ENCODE results near the gene C5.

The C5 gene

GRCh38 chr9:120936011-120936763 is 113.9 kb downstream of the C5 start:
- peak; percentile 81 to 83 (median 82) for DNase-seq
- WGBS (ENCODE audit: insufficient coverage) = 8% methylated on average over 7 of the region's 10 CpGs
- POLR2A ChIA-PET = interaction anchor here (1.1 to 1.3 kb wide), 3 partner anchors 31 to 67 kb away, joined by 3 to 4 read pairs (median 3); no protein-coding TSS in a partner anchor
- CTCF ChIA-PET = interaction anchor here (1.0 to 4.0 kb wide), 14 partner anchors 9 to 179 kb away, joined by 3 to 24 read pairs (median 5); partner anchors contain the start of gene TRAF1
- peaks cover 32 to 60% (median 54%) of the 10 kb centered on the region in 4 experiments for H3K4me1 ChIP-seq (ENCODE audit: control extremely low read depth in 1 of 4, control insufficient read depth in 4 of 4, insufficient read depth in 4 of 4, low read length in 3 of 4)
- H3K4me3 ChIP-seq (ENCODE audit: control insufficient read depth in 1 of 7, extremely low read depth in 1 of 7, insufficient read depth in 4 of 7, low read depth in 2 of 7, low read length in 6 of 7) = peak overlapping the region in 2 of 7 experiments; percentile 26 to 45
- no peaks in the 10 kb centered on the region for H3K9me3 ChIP-seq (ENCODE audit: control extremely low read depth in 1 of 5, control insufficient read depth in 4 of 5, insufficient read depth in 2 of 5, low read depth in 1 of 5, low read length in 4 of 5)
- H3K27ac ChIP-seq (ENCODE audit: insufficient read depth in 1 of 2, low read depth in 1 of 2, low read length in 2 of 2, poor library complexity in 1 of 2, severe bottlenecking in 2 of 2) = peak overlapping the region in 1 of 2 experiments; percentile 33
- no peaks in the 10 kb centered on the region for H3K36me3 ChIP-seq (ENCODE audit: control insufficient read depth in 4 of 4, insufficient read depth in 4 of 4, low read length in 3 of 4)
- H3K27me3 ChIP-seq (replicated peaks in 2 of 5; ENCODE audit: control insufficient read depth in 4 of 5, insufficient read depth in 5 of 5, low read length in 4 of 5) = no peaks in the 10 kb centered on the region

GRCh38 chr9:120935383-120935857 is 114.7 kb downstream of the C5 start:
- WGBS (ENCODE audit: insufficient coverage) = 9% methylated on average over 3 of the region's 4 CpGs
- Histone ChIP-seq H3K27me3 (replicated peaks in 2 of 5; ENCODE audit: control insufficient read depth in 4 of 5, insufficient read depth in 5 of 5, low read length in 4 of 5) (no peaks in the 10 kb centered on the region), H3K4me1 (ENCODE audit: control extremely low read depth in 1 of 4, control insufficient read depth in 4 of 4, insufficient read depth in 4 of 4, low read length in 3 of 4) (peaks cover 33 to 65% (median 59%) of the 10 kb centered on the region in 4 experiments), H3K4me3 (ENCODE audit: control insufficient read depth in 1 of 7, extremely low read depth in 1 of 7, insufficient read depth in 4 of 7, low read depth in 2 of 7, low read length in 6 of 7) (peak overlapping the region in 2 of 7 experiments; percentile 25 to 45), H3K9me3 (ENCODE audit: control extremely low read depth in 1 of 5, control insufficient read depth in 4 of 5, insufficient read depth in 2 of 5, low read depth in 1 of 5, low read length in 4 of 5) (no peaks in the 10 kb centered on the region), H3K36me3 (ENCODE audit: control insufficient read depth in 4 of 4, insufficient read depth in 4 of 4, low read length in 3 of 4) (no peaks in the 10 kb centered on the region), H3K27ac (ENCODE audit: insufficient read depth in 1 of 2, low read depth in 1 of 2, low read length in 2 of 2, poor library complexity in 1 of 2, severe bottlenecking in 2 of 2) (peak overlapping the region; percentile 17 to 33)
- POLR2A ChIA-PET = interaction anchor here (0.9 to 1.3 kb wide), 4 partner anchors 31 to 66 kb away, joined by 3 to 4 read pairs (median 3); no protein-coding TSS in a partner anchor
- CTCF ChIA-PET = interaction anchor here (0.6 to 3.0 kb wide), 11 partner anchors 9 to 180 kb away, joined by 3 to 14 read pairs (median 5); partner anchors contain the start of gene TRAF1
- DNase-seq = peak; percentile 93 to 97 (median 97)

- Histone ChIP-seq H3K36me3 (ENCODE audit: control insufficient read depth in 4 of 4, insufficient read depth in 4 of 4, low read length in 3 of 4) (no peaks in the 10 kb centered on the region), H3K4me3 (ENCODE audit: control insufficient read depth in 1 of 7, extremely low read depth in 1 of 7, insufficient read depth in 4 of 7, low read depth in 2 of 7, low read length in 6 of 7) (no peak overlapping the region), H3K27me3 (replicated peaks in 2 of 5; ENCODE audit: control insufficient read depth in 4 of 5, insufficient read depth in 5 of 5, low read length in 4 of 5) (no peaks in the 10 kb centered on the region), H3K4me1 (ENCODE audit: control extremely low read depth in 1 of 4, control insufficient read depth in 4 of 4, insufficient read depth in 4 of 4, low read length in 3 of 4) (peaks cover 38 to 75% (median 65%) of the 10 kb centered on the region in 4 experiments), H3K27ac (ENCODE audit: insufficient read depth in 1 of 2, low read depth in 1 of 2, low read length in 2 of 2, poor library complexity in 1 of 2, severe bottlenecking in 2 of 2) (no peak overlapping the region), H3K9me3 (ENCODE audit: control extremely low read depth in 1 of 5, control insufficient read depth in 4 of 5, insufficient read depth in 2 of 5, low read depth in 1 of 5, low read length in 4 of 5) (no peaks in the 10 kb centered on the region)
- POLR2A ChIA-PET = interaction anchor here (0.7 kb wide), 1 partner anchor 41 kb away, joined by 3 read pairs; no protein-coding TSS in a partner anchor
- 58% methylated on average over 2 of the region's 3 CpGs for WGBS (ENCODE audit: insufficient coverage)
- peak in 2 of 3 donors; percentile 54 to 63 for DNase-seq
- CTCF ChIA-PET = interaction anchor here (0.7 to 2.5 kb wide), 6 partner anchors 8 to 65 kb away, joined by 3 to 14 read pairs (median 3); no protein-coding TSS in a partner anchor
Measured at GRCh38 chr9:120934281-120934680, 115.8 kb downstream of the C5 start.

- no peaks in the 10 kb centered on the region for H3K36me3 ChIP-seq (ENCODE audit: control insufficient read depth in 4 of 4, insufficient read depth in 4 of 4, low read length in 3 of 4)
- H3K27me3 ChIP-seq (replicated peaks in 2 of 5; ENCODE audit: control insufficient read depth in 4 of 5, insufficient read depth in 5 of 5, low read length in 4 of 5) = no peaks in the 10 kb centered on the region
- CTCF ChIA-PET = interaction anchor here (0.7 to 2.5 kb wide), 6 partner anchors 9 to 64 kb away, joined by 3 to 14 read pairs (median 3); no protein-coding TSS in a partner anchor
- H3K27ac ChIP-seq (ENCODE audit: insufficient read depth in 1 of 2, low read depth in 1 of 2, low read length in 2 of 2, poor library complexity in 1 of 2, severe bottlenecking in 2 of 2) = no peak overlapping the region
- POLR2A ChIA-PET = interaction anchor here (0.7 kb wide), 1 partner anchor 41 kb away, joined by 3 read pairs; no protein-coding TSS in a partner anchor
- 88% methylated on average over 7 of the region's 8 CpGs for WGBS (ENCODE audit: insufficient coverage)
- peaks cover 38 to 82% (median 71%) of the 10 kb centered on the region in 4 experiments for H3K4me1 ChIP-seq (ENCODE audit: control extremely low read depth in 1 of 4, control insufficient read depth in 4 of 4, insufficient read depth in 4 of 4, low read length in 3 of 4)
- no peaks in the 10 kb centered on the region for H3K9me3 ChIP-seq (ENCODE audit: control extremely low read depth in 1 of 5, control insufficient read depth in 4 of 5, insufficient read depth in 2 of 5, low read depth in 1 of 5, low read length in 4 of 5)
- no peak overlapping the region for H3K4me3 ChIP-seq (ENCODE audit: control insufficient read depth in 1 of 7, extremely low read depth in 1 of 7, insufficient read depth in 4 of 7, low read depth in 2 of 7, low read length in 6 of 7)
- no peak for DNase-seq
Measured at GRCh38 chr9:120933310-120934055, 116.6 kb downstream of the C5 start.

- CTCF ChIA-PET = interaction anchor here (1.1 to 1.7 kb wide), 6 partner anchors 19 to 62 kb away, joined by 3 to 8 read pairs (median 4); no protein-coding TSS in a partner anchor
- peak overlapping the region in 3 of 7 experiments; percentile 27 to 53 (median 50) for H3K4me3 ChIP-seq (ENCODE audit: control insufficient read depth in 1 of 7, extremely low read depth in 1 of 7, insufficient read depth in 4 of 7, low read depth in 2 of 7, low read length in 6 of 7)
Measured at GRCh38 chr9:120932086-120932823, 117.8 kb downstream of the C5 start.

More at GRCh38 chr9:120932086-120932823, 117.8 kb downstream of the C5 start:
- H3K4me1 ChIP-seq (ENCODE audit: control extremely low read depth in 1 of 4, control insufficient read depth in 4 of 4, insufficient read depth in 4 of 4, low read length in 3 of 4) = peaks cover 38 to 89% (median 78%) of the 10 kb centered on the region in 4 experiments
- peak overlapping the region; percentile 77 to 85 for H3K27ac ChIP-seq (ENCODE audit: insufficient read depth in 1 of 2, low read depth in 1 of 2, low read length in 2 of 2, poor library complexity in 1 of 2, severe bottlenecking in 2 of 2)
- WGBS (ENCODE audit: insufficient coverage) = 73% methylated on average over 5 of the region's 6 CpGs
- H3K9me3 ChIP-seq (ENCODE audit: control extremely low read depth in 1 of 5, control insufficient read depth in 4 of 5, insufficient read depth in 2 of 5, low read depth in 1 of 5, low read length in 4 of 5) = no peaks in the 10 kb centered on the region
- POLR2A ChIA-PET = interaction anchor here (0.6 to 1.4 kb wide), 2 partner anchors 63 to 269 kb away, joined by 3 to 4 read pairs; no protein-coding TSS in a partner anchor
- H3K27me3 ChIP-seq (replicated peaks in 2 of 5; ENCODE audit: control insufficient read depth in 4 of 5, insufficient read depth in 5 of 5, low read length in 4 of 5) = no peaks in the 10 kb centered on the region
- no peaks in the 10 kb centered on the region for H3K36me3 ChIP-seq (ENCODE audit: control insufficient read depth in 4 of 4, insufficient read depth in 4 of 4, low read length in 3 of 4)
- no peak for DNase-seq
